Activated effector memory CD4-positive, alpha-beta T cell treated with anti-CD3 and anti-CD28 coated beads, Interleukin-2, amount 50 U/mL, for 16 hours (primary cell): Measurements from ENCODE around the gene NPAS1.

Experiments used
- DNase-seq: peaks from one replicate; pipeline ENCODE4 v3.0.0-alpha.2; 2020

The NPAS1 gene

DNA sequence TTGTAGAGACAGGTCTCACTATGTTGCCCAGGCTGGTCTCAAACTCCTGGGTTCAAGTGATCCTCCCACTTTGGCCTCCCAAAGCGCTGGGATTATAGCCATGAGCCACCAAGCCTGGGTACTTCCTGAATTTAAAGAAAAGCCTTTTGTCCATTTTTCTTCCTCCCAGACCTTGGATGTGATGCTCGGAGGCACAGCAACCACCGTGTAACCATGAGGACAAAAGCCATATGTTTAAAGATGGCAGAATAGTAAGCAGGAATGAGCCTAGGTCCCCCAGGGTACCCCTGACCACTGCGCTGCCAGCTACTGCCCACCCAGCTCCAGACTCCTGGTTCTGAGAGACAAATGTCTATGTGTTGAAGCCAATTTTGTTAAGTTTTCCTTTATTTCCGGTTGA lies 62.9 kb downstream of the NPAS1 start:
- DNase-seq = no peak

DNA sequence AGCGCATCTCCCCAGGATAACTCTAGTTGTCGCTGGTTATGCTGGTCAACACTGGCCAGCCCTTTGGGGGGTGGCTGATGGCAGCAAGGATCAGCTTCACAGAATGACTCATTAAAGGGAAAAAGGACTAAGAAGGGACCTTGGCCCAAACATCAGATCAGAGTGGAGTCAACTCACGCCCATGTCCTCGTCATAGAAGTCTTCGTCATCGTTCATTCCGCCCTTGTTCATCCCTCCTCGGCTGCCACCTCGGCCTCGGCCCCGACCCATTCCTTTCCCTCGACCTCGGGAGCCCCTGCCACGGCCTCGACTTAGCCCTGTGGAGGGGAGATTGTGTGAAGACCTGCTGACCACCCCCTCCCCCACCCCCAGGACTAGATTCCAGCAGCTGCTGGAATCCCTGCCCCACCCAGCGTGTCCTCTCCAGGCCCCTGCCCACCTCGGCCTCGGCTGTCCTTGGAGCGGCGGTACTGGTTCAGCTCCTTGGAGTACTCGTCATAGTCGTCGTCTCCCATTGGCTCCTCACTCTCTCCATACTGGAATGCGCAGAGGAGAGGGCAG lies 65.3 kb downstream of the NPAS1 start:
- no peak for DNase-seq

GRCh38 chr19:47086280-47086679 lies 66.6 kb downstream of the NPAS1 start:
- DNase-seq = no peak

DNA sequence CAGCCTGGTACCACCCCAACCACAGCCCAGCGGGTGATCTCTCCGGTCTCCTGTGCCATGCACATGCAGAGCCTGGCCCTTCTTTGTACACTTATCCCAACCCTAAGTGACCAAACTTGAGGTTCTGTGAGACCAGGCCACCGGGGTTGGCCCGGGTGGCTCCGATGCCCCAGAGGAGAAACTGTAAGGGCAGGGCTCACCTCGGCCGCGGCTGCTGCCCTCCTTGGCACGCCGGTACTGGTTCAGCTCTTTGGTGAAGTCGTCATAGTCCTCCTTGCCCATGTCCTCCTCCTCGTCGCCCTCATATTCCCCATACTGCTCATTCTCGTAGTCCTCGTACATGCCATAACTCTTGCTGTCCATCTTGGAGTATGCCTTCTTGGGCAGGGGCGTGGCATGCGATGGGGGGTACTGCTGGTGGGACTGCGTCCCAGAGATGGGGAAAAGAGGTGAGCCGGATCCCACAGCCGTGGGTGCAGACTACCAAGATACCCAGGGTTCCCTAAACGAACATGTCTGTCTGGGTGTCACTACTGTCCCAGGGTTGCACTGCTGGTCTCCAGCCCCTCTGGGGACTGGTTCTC lies 70.2 kb downstream of the NPAS1 start:
- no peak for DNase-seq

- DNase-seq = no peak
Measured at GRCh38 chr19:47093254-47093653, 73.6 kb downstream of the NPAS1 start.

GRCh38 chr19:47093841-47094240 lies 74.2 kb downstream of the NPAS1 start:
- DNase-seq = peak; percentile 70

DNA sequence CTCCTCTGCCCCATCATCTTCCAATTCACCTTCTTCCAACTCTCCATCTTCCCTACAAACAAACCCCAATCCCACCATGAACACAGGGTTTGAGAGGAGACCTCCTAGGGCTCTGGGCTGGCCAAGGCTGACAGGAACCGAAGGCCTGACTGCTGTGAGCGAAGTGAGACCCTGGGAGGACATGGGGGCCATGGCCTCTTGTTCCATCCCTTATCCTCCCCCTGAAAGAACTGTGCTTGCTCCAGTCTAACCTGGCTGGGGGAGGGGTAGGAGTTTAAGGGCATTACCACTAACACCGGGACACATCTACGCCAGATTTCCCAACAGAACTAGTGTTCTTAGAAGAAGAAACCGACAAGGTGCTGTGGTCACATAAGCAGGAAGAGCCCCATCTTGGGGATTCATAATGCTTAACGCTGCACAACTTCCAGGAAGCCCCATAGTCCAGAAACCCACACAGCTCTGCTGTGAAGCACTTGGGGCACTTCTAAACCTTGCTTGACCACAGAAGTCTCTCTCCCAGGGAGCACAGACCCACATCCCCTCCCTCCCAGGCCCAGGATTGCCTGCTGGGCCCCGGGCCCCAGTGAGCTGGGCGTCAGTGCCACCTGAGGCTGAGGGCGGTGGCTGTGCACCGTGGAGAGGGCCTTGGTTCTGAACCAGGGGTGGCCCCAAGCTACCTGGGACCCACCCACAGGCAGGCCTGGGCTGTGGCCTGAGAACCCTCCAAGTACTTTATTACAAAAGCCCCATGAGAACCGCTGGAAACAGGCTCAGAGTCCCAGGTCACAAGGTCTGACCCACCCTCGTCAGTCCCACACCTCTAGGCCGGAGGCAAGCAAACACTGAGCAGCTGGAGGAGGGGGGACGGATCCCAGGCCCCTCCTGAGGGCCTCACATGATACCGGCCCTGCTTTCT lies 75.2 kb downstream of the NPAS1 start:
- peak; percentile 72 for DNase-seq
